Measurements from ENCODE around the gene CABLES1.
"Not testable (repeated sequence)": the region's sequence is repeated elsewhere in the genome, so short reads cannot be mapped to it uniquely, and the experiment has no call there.

The CABLES1 gene

GRCh38 chr18:23272498-23273232 is 137.4 kb downstream of the CABLES1 start:
- no peak for DNase-seq

GRCh38 chr18:23273443-23273966 is 138.2 kb downstream of the CABLES1 start:
- no peak for DNase-seq

GRCh38 chr18:23274638-23275482 is 139.6 kb downstream of the CABLES1 start:
- DNase-seq, result no peak

GRCh38 chr18:23276451-23276850 is 141.2 kb downstream of the CABLES1 start:
- no peak for DNase-seq

GRCh38 chr18:23277399-23277798 is 142.1 kb downstream of the CABLES1 start:
- DNase-seq, result no peak

GRCh38 chr18:23279931-23280330 is 144.6 kb downstream of the CABLES1 start:
- DNase-seq, result no peak

- no peak for DNase-seq
These were observed 145.6 kb downstream of the CABLES1 start for GRCh38 chr18:23280844-23281243.

- DNase-seq, result no peak
These were observed 146.5 kb downstream of the CABLES1 start for GRCh38 chr18:23281626-23282436.

GRCh38 chr18:23282437-23282781 is 147.1 kb downstream of the CABLES1 start:
- no peak for DNase-seq

GRCh38 chr18:23283916-23284430 is 148.7 kb downstream of the CABLES1 start:
- DNase-seq, result no peak

- DNase-seq, result no peak
These were observed 149.3 kb downstream of the CABLES1 start for GRCh38 chr18:23284629-23285028.

GRCh38 chr18:23285581-23285980 is 150.3 kb downstream of the CABLES1 start:
- DNase-seq, result not testable (repeated sequence)

GRCh38 chr18:23291456-23292205 is 156.3 kb downstream of the CABLES1 start:
- DNase-seq, result no peak

GRCh38 chr18:23300231-23300805 is 165.0 kb downstream of the CABLES1 start:
- no peak for DNase-seq

GRCh38 chr18:23301972-23302371 is 166.7 kb downstream of the CABLES1 start:
- DNase-seq, result no peak

- no peak for DNase-seq
These were observed 167.2 kb downstream of the CABLES1 start for GRCh38 chr18:23302511-23302850.

- no peak for DNase-seq
These were observed 167.7 kb downstream of the CABLES1 start for GRCh38 chr18:23302851-23303527.

GRCh38 chr18:23306822-23307221 is 171.5 kb downstream of the CABLES1 start:
- DNase-seq, result no peak

- no peak for DNase-seq
These were observed 172.4 kb downstream of the CABLES1 start for GRCh38 chr18:23307567-23308295.
